Fibroblast of lung (primary cell): Measurements from ENCODE around the gene C16orf96. TPM values are rescaled to one million over a fixed set of nuclear protein-coding genes. Genes with fewer than 3 reads are reported as not detected.

Experiments
- DNase-seq, 2 donors: peaks; one replicate each; pipeline versions ENCODE4 v3.0.0 to v3.0.0-alpha.2; 2010; ENCODE audit warnings: low read depth in 2 of 2
- H2AFZ ChIP-seq: 2 replicates; pipeline ENCODE4 v1.5.1; 2012; ENCODE audit warnings: low read length, control low read depth, inconsistent platforms
- H3K27ac ChIP-seq: 2 replicates; pipeline ENCODE4 v1.5.1; 2011; ENCODE audit warnings: low read length, control low read depth; ENCODE audit not compliant: insufficient read depth
- H3K27me3 ChIP-seq: 2 replicates; pipeline ENCODE4 v1.5.1; 2011; ENCODE audit warnings: mild to moderate bottlenecking, low read length; ENCODE audit not compliant: control insufficient read depth, insufficient read depth
- H3K36me3 ChIP-seq: 2 replicates; pipeline ENCODE4 v1.5.1; 2011; ENCODE audit warnings: low read length; ENCODE audit not compliant: control insufficient read depth, insufficient read depth
- H3K4me1 ChIP-seq: 2 replicates; pipeline ENCODE4 v1.5.1; 2011; ENCODE audit warnings: low read length; ENCODE audit not compliant: control insufficient read depth, insufficient read depth; ENCODE audit errors: extremely low read depth
- H3K4me2 ChIP-seq: 2 replicates; pipeline ENCODE4 v1.5.1; 2011; ENCODE audit warnings: low read length, control low read depth; ENCODE audit not compliant: insufficient read depth; ENCODE audit errors: extremely low read depth
- H3K4me3 ChIP-seq, 4 experiments: fragments of 200-600 bp in 1 of 4; sonication (generic) in 1 of 4; replicated peaks in 1 of 4; 2 replicates each; pipeline ENCODE4 v1.5.1; 2011 to 2016; ENCODE audit warnings: low read length in 4 of 4, low read depth in 3 of 4, mild to moderate bottlenecking in 3 of 4, control low read depth in 2 of 4, inconsistent platforms in 1 of 4, mixed read lengths in 1 of 4; ENCODE audit not compliant: insufficient read depth in 1 of 4; ENCODE audit errors: control extremely low read depth in 1 of 4
- H3K79me2 ChIP-seq: 2 replicates; pipeline ENCODE4 v1.5.1; 2012; ENCODE audit warnings: mild to moderate bottlenecking, low read length, inconsistent platforms; ENCODE audit not compliant: control insufficient read depth, insufficient read depth
- H3K9ac ChIP-seq: 2 replicates; pipeline ENCODE4 v1.5.1; 2011; ENCODE audit warnings: mild to moderate bottlenecking, low read length, control low read depth; ENCODE audit not compliant: insufficient read depth
- H3K9me3 ChIP-seq: 2 replicates; pipeline ENCODE4 v1.5.1; 2012; ENCODE audit warnings: low read depth, low read length; ENCODE audit not compliant: control insufficient read depth, insufficient read depth
- H4K20me1 ChIP-seq: 2 replicates; pipeline ENCODE4 v1.5.1; 2011; ENCODE audit warnings: low read length; ENCODE audit not compliant: control insufficient read depth, insufficient read depth; ENCODE audit errors: extremely low read depth
- EZH2 ChIP-seq: IDR thresholded peaks from 2 replicates; pipeline ENCODE4 v1.5.1; 2012; ENCODE audit warnings: low read length, control low read depth, mild to moderate bottlenecking; ENCODE audit errors: missing control alignments
- polyA minus RNA-seq: library from RNA; depleted of rRNA, polyadenylated mRNA; stranded (reverse); fragments of >200 nt; gene quantifications from 2 replicates; pipeline ENCODE4 v1.2.3, GENCODE V29; 2011; ENCODE audit warnings: low replicate concordance
- polyA plus RNA-seq, 2 donors: library from polyadenylated mRNA; depleted of rRNA in 1 of 2; stranded (reverse) in 1 of 2; unstranded in 1 of 2; fragments of >200 nt; gene quantifications; 2 replicates each; pipeline ENCODE4 v1.2.1, GENCODE V29; 2011 to 2012; ENCODE audit warnings: missing spikeins in 1 of 2
- total RNA-seq: library from RNA; depleted of rRNA; stranded (reverse); fragments of >200 nt; gene quantifications from 2 replicates; pipeline ENCODE4 v1.2.1, GENCODE V29; 2014
- TF ChIP-seq, protein P1 (sequence below), 2 donors: IDR thresholded peaks in 1 of 2; conservative IDR thresholded peaks in 1 of 2; 1 replicate in 1 of 2; 2 replicates in 1 of 2; pipeline ENCODE4 v1.5.1; 2011 to 2012; ENCODE audit warnings: low read length in 2 of 2, control low read depth in 1 of 2, inconsistent platforms in 1 of 2, low read depth in 1 of 2, mild to moderate bottlenecking in 1 of 2

Gene C16orf96
- total RNA-seq (under 0.01 TPM in 2 replicates), polyA plus RNA-seq (0.01 TPM in 1 of 2 replicates, not detected in the other), polyA minus RNA-seq (not detected in 2 replicates)
- polyA plus RNA-seq (2012): not detected in 2 replicates

DNA sequence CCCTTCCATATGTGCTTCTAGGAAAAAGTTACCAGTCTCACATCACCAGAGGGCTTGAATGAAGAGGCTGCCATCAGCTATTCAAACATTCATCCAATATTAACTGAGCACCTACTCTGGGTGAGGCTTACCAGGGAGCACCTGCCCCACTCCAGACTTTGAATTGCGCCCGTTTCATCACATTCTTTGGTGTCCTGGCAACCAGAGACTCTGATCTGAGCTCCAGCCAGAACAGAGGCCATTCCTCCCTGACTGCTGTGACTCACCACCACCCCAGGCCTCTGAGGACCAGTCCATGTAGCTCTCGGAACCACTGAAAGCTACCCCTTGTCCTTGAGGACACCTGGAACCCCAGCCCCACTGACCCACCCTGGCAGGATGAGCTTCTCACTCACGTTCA, at the start of gene C16orf96:
Gene C16orf96 (plus strand): TSS at position 229 of the 400 bp plus-strand sequence. CDS start 150 bp downstream, at position 379.
- Histone ChIP-seq H3K36me3 (no peaks in the 10 kb centered on the region), H3K9ac (no peak within 1 kb of the TSS), H3K27me3 (peaks cover 17% of the 10 kb centered on the region), H2AFZ (no peak within 1 kb of the TSS), H3K4me1 (no peaks in the 10 kb centered on the region), H3K4me2 (no peak within 1 kb of the TSS), H4K20me1 (no peaks in the 10 kb centered on the region), H3K4me3 (no peak within 1 kb of the TSS), H3K79me2 (no peaks in the 10 kb centered on the region), H3K9me3 (no peaks in the 10 kb centered on the region), H3K27ac (no peak within 1 kb of the TSS)
- DNase-seq: peak in 1 of 2 donors; percentile 20
- TF ChIP-seq, protein P1, sequence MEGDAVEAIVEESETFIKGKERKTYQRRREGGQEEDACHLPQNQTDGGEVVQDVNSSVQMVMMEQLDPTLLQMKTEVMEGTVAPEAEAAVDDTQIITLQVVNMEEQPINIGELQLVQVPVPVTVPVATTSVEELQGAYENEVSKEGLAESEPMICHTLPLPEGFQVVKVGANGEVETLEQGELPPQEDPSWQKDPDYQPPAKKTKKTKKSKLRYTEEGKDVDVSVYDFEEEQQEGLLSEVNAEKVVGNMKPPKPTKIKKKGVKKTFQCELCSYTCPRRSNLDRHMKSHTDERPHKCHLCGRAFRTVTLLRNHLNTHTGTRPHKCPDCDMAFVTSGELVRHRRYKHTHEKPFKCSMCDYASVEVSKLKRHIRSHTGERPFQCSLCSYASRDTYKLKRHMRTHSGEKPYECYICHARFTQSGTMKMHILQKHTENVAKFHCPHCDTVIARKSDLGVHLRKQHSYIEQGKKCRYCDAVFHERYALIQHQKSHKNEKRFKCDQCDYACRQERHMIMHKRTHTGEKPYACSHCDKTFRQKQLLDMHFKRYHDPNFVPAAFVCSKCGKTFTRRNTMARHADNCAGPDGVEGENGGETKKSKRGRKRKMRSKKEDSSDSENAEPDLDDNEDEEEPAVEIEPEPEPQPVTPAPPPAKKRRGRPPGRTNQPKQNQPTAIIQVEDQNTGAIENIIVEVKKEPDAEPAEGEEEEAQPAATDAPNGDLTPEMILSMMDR (conservative IDR thresholded peaks at IDR 0.05 in 1 of 2, IDR thresholded peaks at IDR 0.05 in 1 of 2; ENCODE audit: low read depth in 1 of 2, low read length in 2 of 2): no peak
- no peak for TF ChIP-seq EZH2

DNA sequence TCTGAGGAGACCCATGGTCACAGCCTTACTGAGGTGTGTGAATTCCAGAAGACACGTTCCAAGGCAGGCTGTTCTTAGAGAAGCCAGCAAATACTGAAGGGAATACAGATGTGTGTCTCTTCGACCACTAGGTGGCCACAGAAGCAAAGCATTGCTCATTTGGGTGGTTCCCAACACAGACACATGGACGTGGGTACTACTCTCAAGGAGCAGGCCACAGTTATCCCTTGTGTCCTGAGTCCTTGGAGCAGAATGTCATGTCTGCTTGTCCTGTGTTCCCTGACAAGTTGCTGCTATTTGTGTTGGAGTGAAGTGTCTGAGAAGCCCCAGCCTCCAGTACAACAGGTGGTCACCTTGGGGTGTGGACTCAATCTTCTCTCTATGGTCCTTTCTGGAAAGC, 49.7 kb upstream of the C16orf96 start:
- H3K79me2 ChIP-seq: peaks cover 19% of the 10 kb centered on the region
- H3K36me3 ChIP-seq: peaks cover 19% of the 10 kb centered on the region
- H3K4me1 ChIP-seq: peaks cover 6% of the 10 kb centered on the region
- H2AFZ ChIP-seq: no peak overlapping the region
- H3K9me3 ChIP-seq: no peaks in the 10 kb centered on the region
- H3K27ac ChIP-seq: no peak overlapping the region
- no peaks in the 10 kb centered on the region for H4K20me1 ChIP-seq
- DNase-seq: peak; percentile 70 to 84
- H3K4me2 ChIP-seq: no peak overlapping the region
- no peaks in the 10 kb centered on the region for H3K27me3 ChIP-seq
- H3K9ac ChIP-seq: no peak overlapping the region
- H3K4me3 ChIP-seq: no peak overlapping the region
- TF ChIP-seq, protein P1 (conservative IDR thresholded peaks at IDR 0.05 in 1 of 2, IDR thresholded peaks at IDR 0.05 in 1 of 2; ENCODE audit: low read depth in 1 of 2, low read length in 2 of 2): peak; percentile 88 to 92
- no peak for TF ChIP-seq EZH2

DNA sequence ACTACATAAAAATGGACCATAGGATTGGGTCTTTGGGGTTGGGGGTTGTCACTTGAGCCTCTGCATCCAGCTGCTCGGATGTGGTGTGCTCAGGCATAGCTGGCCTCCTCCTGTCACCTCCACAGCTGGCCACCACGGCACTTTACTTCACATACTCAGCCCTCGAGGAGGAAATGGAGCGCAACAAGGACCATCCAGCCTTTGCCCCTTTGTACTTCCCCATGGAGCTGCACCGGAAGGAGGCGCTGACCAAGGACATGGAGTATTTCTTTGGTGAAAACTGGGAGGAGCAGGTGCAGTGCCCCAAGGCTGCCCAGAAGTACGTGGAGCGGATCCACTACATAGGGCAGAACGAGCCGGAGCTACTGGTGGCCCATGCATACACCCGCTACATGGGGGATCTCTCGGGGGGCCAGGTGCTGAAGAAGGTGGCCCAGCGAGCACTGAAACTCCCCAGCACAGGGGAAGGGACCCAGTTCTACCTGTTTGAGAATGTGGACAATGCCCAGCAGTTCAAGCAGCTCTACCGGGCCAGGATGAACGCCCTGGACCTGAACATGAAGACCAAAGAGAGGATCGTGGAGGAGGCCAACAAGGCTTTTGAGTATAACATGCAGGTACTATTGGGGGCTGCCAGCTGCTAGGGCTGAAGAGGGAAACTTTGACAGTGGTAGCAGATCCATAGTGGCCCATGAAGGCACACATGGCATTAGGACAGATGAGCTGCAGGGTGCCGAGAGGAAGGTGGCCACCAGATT, 48.4 kb upstream of the C16orf96 start:
- DNase-seq: no peak
- no peak for TF ChIP-seq EZH2
- TF ChIP-seq, protein P1 (conservative IDR thresholded peaks at IDR 0.05 in 1 of 2, IDR thresholded peaks at IDR 0.05 in 1 of 2; ENCODE audit: low read depth in 1 of 2, low read length in 2 of 2): no peak
- H3K4me2 ChIP-seq: no peak overlapping the region
- no peak overlapping the region for H3K27ac ChIP-seq
- H3K9me3 ChIP-seq: no peaks in the 10 kb centered on the region
- no peaks in the 10 kb centered on the region for H4K20me1 ChIP-seq
- H3K79me2 ChIP-seq: peaks cover 10% of the 10 kb centered on the region
- H2AFZ ChIP-seq: no peak overlapping the region
- H3K9ac ChIP-seq: no peak overlapping the region
- H3K4me1 ChIP-seq: no peaks in the 10 kb centered on the region
- peaks cover 21% of the 10 kb centered on the region for H3K36me3 ChIP-seq
- H3K27me3 ChIP-seq: no peaks in the 10 kb centered on the region
- no peak overlapping the region for H3K4me3 ChIP-seq
